ENCODE results near the gene PCGF3.
"Not testable (repeated sequence)": the region's sequence is repeated elsewhere in the genome, so short reads cannot be mapped to it uniquely, and the experiment has no call there.

PCGF3 gene
- total RNA-seq, result 39.2 to 71.4 (median 54.0) reads per million in 3 experiments

- DNase-seq, result peak; percentile 92
These were observed at the start of gene PCGF3 for GRCh38 chr4:705278-706082. Gene PCGF3, plus strand, starts transcription at chr4:705832. Its CDS starts 27,849 bp downstream, at chr4:733681.

GRCh38 chr4:656436-657337 is 48.9 kb upstream of the PCGF3 start:
- DNase-seq, result no peak

GRCh38 chr4:657338-657833 is 48.2 kb upstream of the PCGF3 start:
- no peak for DNase-seq

- DNase-seq, result no peak
These were observed 47.6 kb upstream of the PCGF3 start for GRCh38 chr4:657834-658667.

GRCh38 chr4:658681-659667 is 46.7 kb upstream of the PCGF3 start:
- no peak for DNase-seq

GRCh38 chr4:659851-660250 is 45.8 kb upstream of the PCGF3 start:
- no peak for DNase-seq

GRCh38 chr4:660401-660800 is 45.2 kb upstream of the PCGF3 start:
- no peak for DNase-seq

GRCh38 chr4:661231-661630 is 44.4 kb upstream of the PCGF3 start:
- DNase-seq, result no peak

- DNase-seq, result no peak
These were observed 43.5 kb upstream of the PCGF3 start for GRCh38 chr4:661881-662761.

- DNase-seq, result no peak
These were observed 42.6 kb upstream of the PCGF3 start for GRCh38 chr4:663046-663437.

- peak; percentile 65 for DNase-seq
These were observed 41.9 kb upstream of the PCGF3 start for GRCh38 chr4:663438-664428.

GRCh38 chr4:664713-665231 is 40.9 kb upstream of the PCGF3 start:
- no peak for DNase-seq

GRCh38 chr4:665381-665750 is 40.3 kb upstream of the PCGF3 start:
- DNase-seq, result no peak

- DNase-seq, result no peak
These were observed 39.7 kb upstream of the PCGF3 start for GRCh38 chr4:665751-666435.

- DNase-seq, result no peak
These were observed 39.2 kb upstream of the PCGF3 start for GRCh38 chr4:666436-666810.

GRCh38 chr4:666822-667544 is 38.6 kb upstream of the PCGF3 start:
- no peak for DNase-seq

GRCh38 chr4:667545-667925 is 38.1 kb upstream of the PCGF3 start:
- DNase-seq, result no peak

- not testable (repeated sequence) for DNase-seq
These were observed 37.4 kb upstream of the PCGF3 start for GRCh38 chr4:668219-668618.

All from central memory CD4-positive, alpha-beta T cell (primary cell).